ENCODE measurements around the gene PLEKHG2. TPM values are rescaled to one million over a fixed set of nuclear protein-coding genes. Genes with fewer than 3 reads are reported as not detected.

Gene PLEKHG2
- total and polyA plus RNA-seq, 7 experiments from 2014 or later = 2.6 to 205 (median 21.7) TPM

- intact Hi-C loops (cut with micrococcal nuclease) = loop anchor here (1.0 to 5.0 kb wide), 16 partner anchors 11 to 1017 kb away; partner anchors contain the start of genes EID2B (in 2 of the 2), PLEKHG2 (in 2 of the 2), SAMD4B (in 2 of the 2) and SUPT5H (in 2 of the 2)
- POLR2A ChIA-PET = interaction anchor here (0.6 to 4.3 kb wide), 15 partner anchors 11 to 259 kb away, joined by 3 to 54 read pairs (median 6); partner anchors contain the start of genes GMFG, PLEKHG2, RPS16 and SAMD4B
- peaks cover 26 to 58% (median 30%) of the 10 kb centered on the region in 3 experiments for H3K36me3 ChIP-seq (ENCODE audit: control insufficient read depth in 2 of 3, insufficient read depth in 3 of 3, low read length in 3 of 3)
Observed at GRCh38 chr19:39390751-39391437, 21.6 kb upstream of the PLEKHG2 start, which contains the start of the genes MED29 and PAF1. MED29 (plus strand) TSS chr19:39391378; CDS start chr19:39391423, 45 bp downstream. PAF1 (minus strand) TSS chr19:39391106; CDS start chr19:39390864, 242 bp downstream.

DNA sequence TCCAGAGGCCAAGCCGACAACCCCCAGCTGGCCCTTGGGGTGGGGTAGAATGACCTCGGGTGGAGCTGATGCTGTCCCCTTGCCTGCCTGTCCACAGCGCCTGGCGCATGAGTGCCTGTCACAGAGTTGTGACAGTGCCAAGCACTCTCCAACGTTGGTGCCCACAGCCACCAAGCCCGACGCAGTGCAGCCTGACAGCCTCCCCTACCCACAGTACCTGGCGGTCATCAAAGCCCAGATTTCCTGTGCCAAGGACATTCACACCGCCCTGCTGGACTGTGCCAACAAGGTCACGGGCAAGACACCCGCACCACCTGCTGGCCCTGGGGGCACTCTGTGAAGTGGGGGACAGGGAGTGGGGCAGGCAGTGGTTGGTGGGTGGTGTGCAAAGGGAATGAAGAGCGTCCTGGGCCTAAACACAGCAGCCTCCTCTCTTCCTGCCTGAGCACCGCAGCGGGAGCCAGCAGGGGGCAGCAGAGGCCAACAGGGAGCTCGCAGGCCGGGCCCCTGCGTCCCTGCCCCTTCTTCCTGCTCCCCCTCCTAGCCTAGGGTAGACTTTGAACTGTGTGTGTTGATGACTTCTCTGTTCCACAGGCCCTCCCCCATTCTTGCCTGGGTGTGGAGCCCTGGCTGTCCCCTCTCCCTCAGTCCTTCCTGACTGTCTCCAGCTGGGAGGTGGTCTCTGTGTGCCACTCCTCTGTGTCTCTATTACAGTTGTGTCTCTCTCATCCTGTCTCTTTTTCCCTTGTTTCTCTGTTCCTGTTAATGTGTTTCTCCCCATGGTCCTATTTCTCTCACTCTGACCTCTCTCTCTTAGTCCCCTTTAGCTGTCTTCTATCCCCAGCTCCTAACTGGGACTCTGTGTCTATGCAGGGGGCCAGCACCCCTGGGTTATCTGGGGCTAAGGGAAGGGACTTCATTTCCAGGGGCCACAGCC is 14.8 kb upstream of the PLEKHG2 start:
- peaks cover 39 to 42% of the 10 kb centered on the region in 2 donors for H3K4me1 ChIP-seq (ENCODE audit: control insufficient read depth in 2 of 2, insufficient read depth in 2 of 2, low read length in 2 of 2)
- H3K4me1 Mint-ChIP-seq = peaks cover 27 to 68% (median 56%) of the 10 kb centered on the region in 7 donors
- peak; percentile 71 for ATAC-seq
- H3K27me3 Mint-ChIP-seq = no peaks in the 10 kb centered on the region
- ChIA-PET POLR2A (interaction anchor here (0.7 to 10.1 kb wide), 12 partner anchors 10 to 1890 kb away, joined by 3 to 250 read pairs (median 5); partner anchors contain the start of genes EID2B, GMFG, PLEKHG2 and RPS16), CTCF (interaction anchor here (0.5 to 7.4 kb wide), 12 partner anchors 8 to 275 kb away, joined by 3 to 121 read pairs (median 4); partner anchors contain the start of genes PLEKHG2, RPS16 and ZFP36)
- H3K4me3 Mint-ChIP-seq = peak overlapping the region in 9 of 10 donors; percentile 48 to 80 (median 74)
- H3K27me3 ChIP-seq (ENCODE audit: control insufficient read depth in 2 of 2, insufficient read depth in 2 of 2, low read length in 2 of 2) = no peaks in the 10 kb centered on the region
- peaks cover 0 to 21% (median 11%) of the 10 kb centered on the region in 5 donors for H3K36me3 Mint-ChIP-seq
- no peaks in the 10 kb centered on the region for H3K9me3 Mint-ChIP-seq
- peak overlapping the region; percentile 84 to 96 (median 93) for H3K27ac Mint-ChIP-seq
- no peaks in the 10 kb centered on the region for H3K9me3 ChIP-seq (ENCODE audit: control insufficient read depth in 2 of 3, low read length in 3 of 3)
- peaks cover 17 to 30% (median 21%) of the 10 kb centered on the region in 3 experiments for H3K36me3 ChIP-seq (ENCODE audit: control insufficient read depth in 2 of 3, insufficient read depth in 3 of 3, low read length in 3 of 3)
- DNase-seq = peak; percentile 88 to 97 (median 93)
- intact Hi-C loops (cut with micrococcal nuclease) = loop anchor here (1.0 kb wide), 5 partner anchors 10 to 275 kb away; partner anchors contain the start of gene PLEKHG2 (in 2 of the 2)
- H3K4me3 ChIP-seq (ENCODE audit: low read length) = peak overlapping the region; percentile 57
- H3K27ac ChIP-seq (ENCODE audit: low read depth, low read length) = peak overlapping the region; percentile 63

More at GRCh38 chr19:39390751-39391437, 21.6 kb upstream of the PLEKHG2 start, which contains the start of the genes MED29 and PAF1:
- peak within 1 kb of the TSS; percentile 84 for H3K4me3 ChIP-seq (ENCODE audit: low read length)
- DNase-seq (peak; percentile 76 to 99 (median 99)), ATAC-seq (peak; percentile 95)
- peak within 1 kb of the TSS; percentile 95 for H3K27ac ChIP-seq (ENCODE audit: low read depth, low read length)
- peak within 1 kb of the TSS; percentile 95 to 100 (median 99) for H3K27ac Mint-ChIP-seq
- no peaks in the 10 kb centered on the region for H3K9me3 Mint-ChIP-seq
- peaks cover 21 to 54% (median 38%) of the 10 kb centered on the region in 7 donors for H3K4me1 Mint-ChIP-seq
- no peaks in the 10 kb centered on the region for H3K9me3 ChIP-seq (ENCODE audit: control insufficient read depth in 2 of 3, low read length in 3 of 3)
- CTCF ChIA-PET = interaction anchor here (0.9 to 2.0 kb wide), 5 partner anchors 10 to 281 kb away, joined by 3 to 16 read pairs (median 3); partner anchors contain the start of gene PLEKHG2
- H3K4me1 ChIP-seq (ENCODE audit: control insufficient read depth in 2 of 2, insufficient read depth in 2 of 2, low read length in 2 of 2) = peaks cover 16% of the 10 kb centered on the region in 2 donors
- peak within 1 kb of the TSS; percentile 89 to 99 (median 96) for H3K4me3 Mint-ChIP-seq
- peaks cover 10 to 42% (median 30%) of the 10 kb centered on the region in 5 donors for H3K36me3 Mint-ChIP-seq
- H3K27me3 ChIP-seq (ENCODE audit: control insufficient read depth in 2 of 2, insufficient read depth in 2 of 2, low read length in 2 of 2) = no peaks in the 10 kb centered on the region
- H3K27me3 Mint-ChIP-seq = no peaks in the 10 kb centered on the region

- Mint-ChIP-seq H3K4me3 (peak overlapping the region in 9 of 10 donors; percentile 48 to 80 (median 74)), H3K27ac (peak overlapping the region; percentile 87 to 99 (median 96)), H3K27me3 (no peaks in the 10 kb centered on the region), H3K9me3 (no peaks in the 10 kb centered on the region), H3K4me1 (peaks cover 27 to 64% (median 56%) of the 10 kb centered on the region in 7 donors), H3K36me3 (peaks cover 0 to 19% (median 10%) of the 10 kb centered on the region in 5 donors)
- Histone ChIP-seq H3K9me3 (ENCODE audit: control insufficient read depth in 2 of 3, low read length in 3 of 3) (no peaks in the 10 kb centered on the region), H3K27ac (ENCODE audit: low read depth, low read length) (peak overlapping the region; percentile 63), H3K4me3 (ENCODE audit: low read length) (peak overlapping the region; percentile 57), H3K36me3 (ENCODE audit: control insufficient read depth in 2 of 3, insufficient read depth in 3 of 3, low read length in 3 of 3) (peaks cover 16 to 28% (median 20%) of the 10 kb centered on the region in 3 experiments), H3K4me1 (ENCODE audit: control insufficient read depth in 2 of 2, insufficient read depth in 2 of 2, low read length in 2 of 2) (peaks cover 39 to 44% of the 10 kb centered on the region in 2 donors), H3K27me3 (ENCODE audit: control insufficient read depth in 2 of 2, insufficient read depth in 2 of 2, low read length in 2 of 2) (no peaks in the 10 kb centered on the region)
- intact Hi-C loops (cut with micrococcal nuclease) = no loop called here
- CTCF ChIA-PET = interaction anchor here (0.7 to 7.4 kb wide), 9 partner anchors 9 to 274 kb away, joined by 3 to 121 read pairs (median 5); partner anchors contain the start of genes PLEKHG2, RPS16 and ZFP36
- DNase-seq = peak in 1 of 9 donors; percentile 62
- ATAC-seq = peak; percentile 26
- POLR2A ChIA-PET = interaction anchor here (0.7 to 10.1 kb wide), 9 partner anchors 10 to 1889 kb away, joined by 3 to 250 read pairs (median 13); partner anchors contain the start of genes EID2B, GMFG, PLEKHG2 and RPS16
Observed at GRCh38 chr19:39398297-39398864, 14.1 kb upstream of the PLEKHG2 start.

DNA sequence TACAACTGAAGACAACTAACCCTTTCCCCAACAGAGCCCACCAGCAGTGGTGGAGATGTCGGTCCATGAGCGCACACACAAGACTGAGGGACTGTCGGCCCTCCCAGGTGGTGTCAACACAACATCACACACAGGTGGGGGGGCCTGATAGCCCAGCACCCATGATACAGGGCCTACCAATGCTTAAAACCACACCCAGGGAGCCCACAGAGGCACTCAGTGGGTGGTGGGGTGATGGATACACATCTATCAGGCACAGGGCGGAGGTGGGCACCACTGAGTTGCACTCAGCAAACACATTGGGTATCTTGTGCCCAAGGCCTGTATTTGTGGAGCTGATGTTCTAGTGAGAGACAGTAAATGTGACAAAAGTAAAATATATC is 12.8 kb upstream of the PLEKHG2 start:
- Mint-ChIP-seq H3K4me3 (peak overlapping the region; percentile 6 to 65 (median 32)), H3K36me3 (peaks cover 0 to 15% (median 8%) of the 10 kb centered on the region in 5 donors), H3K27ac (peak overlapping the region; percentile 39 to 99 (median 95)), H3K9me3 (no peaks in the 10 kb centered on the region), H3K4me1 (peaks cover 27 to 70% (median 55%) of the 10 kb centered on the region in 7 donors), H3K27me3 (peaks cover 0 to 3% (median 0%) of the 10 kb centered on the region in 5 donors)
- POLR2A ChIA-PET = interaction anchor here (4.8 to 10.1 kb wide), 5 partner anchors 8 to 35 kb away, joined by 20 to 250 read pairs (median 92); partner anchors contain the start of genes MED29, PAF1, PLEKHG2 and RPS16
- Histone ChIP-seq H3K27me3 (ENCODE audit: control insufficient read depth in 2 of 2, insufficient read depth in 2 of 2, low read length in 2 of 2) (no peaks in the 10 kb centered on the region), H3K27ac (ENCODE audit: low read depth, low read length) (peak overlapping the region; percentile 100), H3K4me3 (ENCODE audit: low read length) (no peak overlapping the region), H3K36me3 (ENCODE audit: control insufficient read depth in 2 of 3, insufficient read depth in 3 of 3, low read length in 3 of 3) (peaks cover 5 to 20% (median 13%) of the 10 kb centered on the region in 3 experiments), H3K9me3 (ENCODE audit: control insufficient read depth in 2 of 3, low read length in 3 of 3) (no peaks in the 10 kb centered on the region), H3K4me1 (ENCODE audit: control insufficient read depth in 2 of 2, insufficient read depth in 2 of 2, low read length in 2 of 2) (peaks cover 44 to 52% of the 10 kb centered on the region in 2 donors)
- ATAC-seq (no peak), DNase-seq (no peak)
- intact Hi-C loops (cut with micrococcal nuclease) = no loop called here
- CTCF ChIA-PET = interaction anchor here (0.6 to 7.4 kb wide), 4 partner anchors 8 to 329 kb away, joined by 3 to 121 read pairs (median 28); partner anchors contain the start of genes PLEKHG2 and ZFP36

DNA sequence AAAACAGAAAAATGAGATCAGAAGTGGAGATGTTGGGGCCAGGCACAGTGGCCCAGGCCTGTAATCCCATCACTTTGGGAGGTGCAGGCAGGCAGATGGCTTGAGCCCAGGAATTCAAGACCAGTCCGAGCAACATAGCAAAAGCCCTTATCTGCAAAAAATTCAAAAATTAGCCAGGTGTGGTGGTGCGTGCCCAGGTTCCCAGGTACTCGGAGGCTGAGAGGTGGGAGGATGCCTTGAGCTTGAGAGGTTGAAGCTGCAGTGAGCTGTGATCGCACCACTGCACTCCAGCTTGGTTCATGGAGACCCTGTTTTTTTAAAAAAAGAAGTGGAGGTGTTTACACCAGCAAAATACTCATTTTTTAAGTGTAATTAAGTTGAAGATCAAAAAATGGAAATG is 12.4 kb upstream of the PLEKHG2 start:
- no peak overlapping the region for H3K4me3 ChIP-seq (ENCODE audit: low read length)
- peaks cover 0 to 15% (median 7%) of the 10 kb centered on the region in 5 donors for H3K36me3 Mint-ChIP-seq
- no peaks in the 10 kb centered on the region for H3K9me3 Mint-ChIP-seq
- no peak for DNase-seq
- H3K27ac Mint-ChIP-seq = peak overlapping the region; percentile 39 to 99 (median 95)
- no peak for ATAC-seq
- CTCF ChIA-PET = interaction anchor here (0.6 to 7.4 kb wide), 4 partner anchors 9 to 329 kb away, joined by 3 to 121 read pairs (median 6); partner anchors contain the start of genes MED29, PAF1 and PLEKHG2
- no peaks in the 10 kb centered on the region for H3K27me3 ChIP-seq (ENCODE audit: control insufficient read depth in 2 of 2, insufficient read depth in 2 of 2, low read length in 2 of 2)
- POLR2A ChIA-PET = interaction anchor here (0.6 to 10.1 kb wide), 6 partner anchors 8 to 151 kb away, joined by 3 to 250 read pairs (median 71); partner anchors contain the start of genes MED29, PAF1, PLEKHG2 and RPS16
- H3K27ac ChIP-seq (ENCODE audit: low read depth, low read length) = peak overlapping the region; percentile 100
- H3K4me1 ChIP-seq (ENCODE audit: control insufficient read depth in 2 of 2, insufficient read depth in 2 of 2, low read length in 2 of 2) = peaks cover 45 to 56% of the 10 kb centered on the region in 2 donors
- H3K9me3 ChIP-seq (ENCODE audit: control insufficient read depth in 2 of 3, low read length in 3 of 3) = no peaks in the 10 kb centered on the region
- peaks cover 28 to 73% (median 57%) of the 10 kb centered on the region in 7 donors for H3K4me1 Mint-ChIP-seq
- H3K36me3 ChIP-seq (ENCODE audit: control insufficient read depth in 2 of 3, insufficient read depth in 3 of 3, low read length in 3 of 3) = peaks cover 2 to 16% (median 11%) of the 10 kb centered on the region in 3 experiments
- intact Hi-C loops (cut with micrococcal nuclease) = no loop called here
- H3K27me3 Mint-ChIP-seq = peaks cover 0 to 3% (median 0%) of the 10 kb centered on the region in 5 donors
- H3K4me3 Mint-ChIP-seq = peak overlapping the region in 7 of 10 donors; percentile 2 to 65 (median 26)

All from naive thymus-derived CD4-positive, alpha-beta T cell (primary cell).